Dedifferentiated amniotic fluid mesenchymal stem cell (primary cell): ENCODE results near the gene OR4N5.
"Not testable (repeated sequence)": the region's sequence is repeated elsewhere in the genome, so short reads cannot be mapped to it uniquely, and the experiment has no call there.

Experiments used
- DNase-seq: peaks from one replicate; pipeline ENCODE4 v3.0.0-alpha.2; 2016; ENCODE audit errors: extremely low spot score

Gene OR4N5, protein sequence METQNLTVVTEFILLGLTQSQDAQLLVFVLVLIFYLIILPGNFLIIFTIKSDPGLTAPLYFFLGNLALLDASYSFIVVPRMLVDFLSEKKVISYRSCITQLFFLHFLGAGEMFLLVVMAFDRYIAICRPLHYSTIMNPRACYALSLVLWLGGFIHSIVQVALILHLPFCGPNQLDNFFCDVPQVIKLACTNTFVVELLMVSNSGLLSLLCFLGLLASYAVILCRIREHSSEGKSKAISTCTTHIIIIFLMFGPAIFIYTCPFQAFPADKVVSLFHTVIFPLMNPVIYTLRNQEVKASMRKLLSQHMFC

GRCh38 chr14:20138520-20138919 is at the start of gene OR4N5:
Gene OR4N5 (plus strand): TSS chr14:20138820. CDS start chr14:20143736, 4,916 bp downstream.
- no peak for DNase-seq

DNA sequence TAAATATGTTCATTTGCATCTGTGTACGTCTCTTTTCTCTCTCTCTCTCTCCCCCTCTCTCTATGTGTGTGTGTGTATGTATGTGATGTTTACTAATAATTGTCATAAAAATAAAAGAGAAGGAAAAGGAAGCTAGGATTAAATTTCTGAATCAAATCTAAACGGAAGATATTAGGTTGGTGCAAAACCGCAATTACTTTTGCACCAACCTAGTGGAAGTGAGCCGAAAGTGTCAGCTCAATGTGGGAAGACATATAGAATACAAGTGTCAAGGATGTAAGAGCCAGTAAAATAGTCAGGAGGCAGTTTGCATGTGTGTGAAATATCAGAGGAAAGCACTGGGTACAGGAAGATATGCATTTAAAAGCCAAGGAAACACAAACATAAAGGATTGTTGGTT is 46.6 kb upstream of the OR4N5 start:
- no peak for DNase-seq

- no peak for DNase-seq
Observed at GRCh38 chr14:20093442-20093841, 45.2 kb upstream of the OR4N5 start.

GRCh38 chr14:20098926-20099770 is 39.5 kb upstream of the OR4N5 start:
- DNase-seq, result not testable (repeated sequence)

DNA sequence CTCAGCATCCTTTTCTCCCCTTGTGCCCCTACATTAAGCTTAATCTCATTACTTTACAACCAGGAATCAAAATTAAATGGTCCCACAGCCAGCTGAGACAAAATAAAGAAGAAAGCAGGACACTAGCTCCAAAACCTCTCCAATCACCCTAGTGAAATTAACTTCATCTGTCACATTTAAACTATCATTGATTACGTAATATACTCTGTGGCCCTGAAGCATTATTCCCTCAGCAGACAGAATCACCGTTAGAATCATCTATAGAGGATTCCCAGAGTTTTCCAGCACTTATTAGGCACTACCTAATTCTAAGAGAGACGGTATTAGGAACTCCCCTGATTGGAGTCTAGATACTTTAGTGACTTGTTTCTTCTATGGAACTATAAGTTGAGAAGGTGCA is 28.2 kb upstream of the OR4N5 start, which contains the start of gene OR4K17:
TSS of gene OR4K17 (plus strand) at position 302 of the 400 bp plus-strand sequence. CDS start 6,761 bp downstream, outside the sequence.
- no peak for DNase-seq

GRCh38 chr14:20112321-20112720 is 26.3 kb upstream of the OR4N5 start:
- DNase-seq, result no peak

DNA sequence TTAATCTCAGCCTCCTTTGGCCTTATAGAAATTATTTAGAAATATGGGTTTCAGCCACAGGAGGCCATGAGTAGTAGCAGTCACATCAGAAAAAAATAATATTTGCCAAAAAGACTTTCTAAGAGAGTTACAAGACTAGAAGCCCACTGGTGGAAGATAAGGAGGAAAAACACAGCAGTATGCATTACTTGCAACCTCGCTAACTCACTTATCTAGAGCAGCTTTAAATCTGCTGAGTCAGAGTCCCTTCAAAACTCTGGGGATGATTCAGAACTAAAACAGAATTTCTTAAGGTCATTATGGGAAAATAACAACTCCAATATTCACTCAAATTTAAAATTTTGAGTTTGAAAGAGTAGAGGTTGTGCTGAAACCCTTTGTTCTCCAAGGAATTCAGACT is 21.9 kb upstream of the OR4N5 start:
- no peak for DNase-seq

GRCh38 chr14:20118795-20119194 is 19.8 kb upstream of the OR4N5 start:
- DNase-seq, result no peak

GRCh38 chr14:20143911-20144310 is 5.3 kb downstream of the OR4N5 start:
- no peak for DNase-seq

DNA sequence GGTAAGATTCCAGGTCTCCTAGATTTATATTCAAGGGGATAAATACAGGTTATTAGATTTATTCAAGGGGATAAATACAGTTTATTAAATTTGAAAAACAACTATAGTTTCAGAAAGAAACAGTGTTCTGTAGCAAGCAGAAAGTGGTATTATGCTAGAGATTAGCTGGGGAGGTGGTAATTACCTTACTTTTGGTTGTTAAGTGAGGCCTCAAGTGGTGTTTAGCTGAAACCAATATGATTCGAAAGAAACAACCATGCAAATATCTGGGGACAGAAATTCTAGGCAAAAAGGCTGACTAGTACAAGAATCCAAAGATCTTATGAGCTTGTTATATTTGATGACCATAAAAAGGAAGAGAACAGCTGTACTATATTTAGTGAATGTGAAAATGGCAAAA is 6.2 kb downstream of the OR4N5 start:
- no peak for DNase-seq

- DNase-seq, result no peak
Observed at GRCh38 chr14:20164462-20164861, 25.8 kb downstream of the OR4N5 start.

GRCh38 chr14:20167091-20167490 is 28.5 kb downstream of the OR4N5 start:
- no peak for DNase-seq

DNA sequence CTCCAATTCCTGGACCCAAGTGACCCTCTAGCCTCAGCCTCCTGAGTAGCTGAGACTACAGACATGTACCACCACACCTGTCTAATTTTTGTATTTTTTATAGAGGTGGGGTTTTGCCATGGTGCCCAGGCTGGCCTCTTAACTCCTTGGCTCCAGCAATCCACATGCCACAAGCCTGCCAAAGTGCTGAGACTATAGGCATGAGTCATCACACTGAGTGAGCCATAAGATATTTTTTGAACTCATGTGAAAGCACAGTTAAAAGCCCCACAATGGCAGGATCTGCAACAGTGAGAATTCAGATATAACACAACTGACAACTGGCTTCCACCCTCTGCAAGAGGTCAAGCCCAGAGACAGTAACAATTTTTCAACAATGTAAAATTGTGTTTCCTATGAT is 31.2 kb downstream of the OR4N5 start:
- not testable (repeated sequence) for DNase-seq

- DNase-seq, result not testable (repeated sequence)
Observed at GRCh38 chr14:20174205-20174604, 35.6 kb downstream of the OR4N5 start.

DNA sequence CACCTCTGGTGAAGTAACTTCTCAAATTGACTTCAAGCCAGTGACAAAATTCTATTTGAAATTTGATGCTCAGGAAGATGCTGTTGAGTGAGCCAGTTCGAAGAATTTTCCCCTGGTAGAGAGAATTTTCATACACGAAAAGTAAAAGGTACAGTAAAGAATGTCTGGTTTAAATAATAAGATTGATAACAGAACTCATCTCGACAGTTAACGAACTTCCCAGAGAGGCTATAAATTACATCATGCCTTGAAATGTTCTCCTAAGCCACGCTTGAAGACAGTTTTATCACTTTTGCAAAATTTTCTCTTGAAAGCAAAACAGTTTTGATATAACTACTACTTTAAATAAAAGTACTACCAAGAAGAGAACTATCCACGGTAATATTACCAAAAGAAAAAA is 37.7 kb downstream of the OR4N5 start:
- no peak for DNase-seq

- DNase-seq, result no peak
Observed at GRCh38 chr14:20177433-20177974, 38.9 kb downstream of the OR4N5 start.

- no peak for DNase-seq
Observed at GRCh38 chr14:20179218-20179617, 40.6 kb downstream of the OR4N5 start.

- no peak for DNase-seq
Observed at GRCh38 chr14:20179880-20180279, 41.3 kb downstream of the OR4N5 start.

DNA sequence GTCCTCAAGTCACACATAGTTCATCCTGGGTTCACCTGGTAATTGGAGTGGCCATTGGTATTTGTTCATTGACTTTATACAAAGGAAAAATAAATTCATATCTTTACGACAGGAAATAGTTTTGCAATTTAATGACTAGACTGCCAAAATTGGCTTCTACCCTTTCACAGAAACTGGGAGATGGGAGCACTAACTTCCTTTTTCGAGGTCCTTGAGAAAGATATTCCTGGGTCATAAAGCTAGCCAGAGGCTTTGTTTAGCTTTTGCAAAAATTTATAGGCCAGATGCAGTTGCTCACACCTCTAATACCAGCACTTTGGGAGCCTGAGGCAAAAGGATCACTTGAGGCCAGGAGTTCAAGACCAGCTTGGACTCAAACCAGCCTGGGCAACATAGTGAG is 41.9 kb downstream of the OR4N5 start:
- no peak for DNase-seq

- no peak for DNase-seq
Observed at GRCh38 chr14:20184181-20184580, 45.6 kb downstream of the OR4N5 start.

- DNase-seq, result no peak
Observed at GRCh38 chr14:20190596-20190995, 52.0 kb downstream of the OR4N5 start, which contains the start of gene OR11G2. Gene OR11G2 (plus strand): TSS chr14:20190896. CDS start chr14:20197438, 6,542 bp downstream.

DNA sequence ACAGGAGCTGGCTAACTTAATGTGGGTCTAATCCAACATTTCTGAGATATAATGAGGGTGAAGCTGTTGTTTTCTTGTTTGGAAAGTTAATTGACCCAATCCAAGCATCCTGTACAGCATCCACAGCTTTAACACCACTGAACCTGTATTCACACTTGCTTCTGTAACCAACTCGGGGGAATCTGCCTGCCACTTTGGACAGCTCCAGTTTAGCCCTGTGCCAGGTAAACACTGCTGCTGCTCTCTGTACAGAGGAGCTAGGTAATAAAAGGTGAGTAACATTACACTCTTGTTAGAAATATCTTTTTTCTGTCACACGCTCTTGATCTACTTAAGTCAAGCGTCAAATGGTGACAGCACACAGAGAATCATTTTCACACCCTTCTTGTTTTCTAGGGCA is 52.8 kb downstream of the OR4N5 start:
- DNase-seq, result no peak

GRCh38 chr14:20194101-20194500 is 55.5 kb downstream of the OR4N5 start:
- no peak for DNase-seq
